Measurements from ENCODE around the gene NCS1. TPM values are rescaled to one million over a fixed set of nuclear protein-coding genes. Genes with fewer than 3 reads are reported as not detected.
A peak's percentile ranks its signal among the peaks of the same experiment; 100 is the strongest.

Gene NCS1
- total and polyA plus RNA-seq, 9 of the 15 experiments (the other 6 are each of a cell fraction or from before 2014, with no cell fraction given), result 0.28 to 27.0 (median 9.6) TPM

DNA sequence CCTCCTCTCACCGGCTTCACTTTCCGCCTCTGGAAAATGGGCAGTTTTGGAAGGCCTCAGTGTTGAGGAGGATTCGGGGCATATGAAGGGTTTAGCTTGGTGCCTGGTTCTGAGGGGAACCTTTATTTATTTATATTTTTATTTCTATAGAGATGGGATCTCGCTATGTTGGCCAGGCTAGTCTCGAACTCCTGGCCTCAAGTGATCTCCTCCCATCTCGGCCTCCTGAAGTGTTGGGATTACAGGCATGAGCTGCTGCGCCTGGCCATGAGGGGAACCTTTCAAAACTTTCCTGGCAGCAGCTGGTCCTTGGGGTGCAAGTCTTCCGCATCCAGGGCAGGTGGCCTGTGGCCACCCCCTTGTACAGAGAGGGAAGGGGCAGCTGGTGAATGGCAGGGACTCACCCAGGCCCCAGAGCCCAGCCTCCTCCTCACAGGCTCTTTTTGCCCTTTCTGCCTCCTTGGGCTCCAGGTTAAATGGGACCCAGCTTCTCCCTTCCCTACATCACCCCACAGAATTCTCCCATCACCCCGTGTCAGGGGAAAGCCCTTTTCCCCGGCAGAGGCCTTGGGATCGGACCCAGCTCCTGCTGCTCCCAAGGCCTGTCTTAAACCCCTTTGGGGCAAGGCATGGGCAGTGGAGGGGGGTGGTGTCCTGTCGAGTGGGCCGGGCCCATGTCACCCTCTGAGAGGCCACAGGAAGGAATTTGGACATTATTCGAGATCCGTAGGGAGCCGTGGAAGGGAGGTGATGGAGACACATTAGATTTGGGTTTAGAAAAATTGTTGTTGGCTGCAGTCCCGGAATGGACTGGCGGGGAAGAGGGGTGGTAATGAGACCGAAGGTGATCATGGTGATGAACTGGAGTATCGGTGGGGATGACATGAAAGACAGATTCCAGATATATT is 5.9 kb downstream of the NCS1 start:
- intact Hi-C loops (cut with micrococcal nuclease), result no loop called here
- no TSS peak for BruUV-seq (replicated peaks)
- ATAC-seq (no peak), DNase-seq (ENCODE audit: extremely low read depth in 1 of 4, low spot score in 3 of 4) (no peak), FAIRE-seq (no peak)
- Histone ChIP-seq H3K27me3 (ENCODE audit: control insufficient read depth in 2 of 2, insufficient read depth in 2 of 2, low read length in 2 of 2) (no peaks in the 10 kb centered on the region), H3K4me3 (no peak overlapping the region), H3K9ac (ENCODE audit: insufficient read depth in 1 of 2, low read depth in 2 of 2, low read length in 2 of 2) (0 out of 4 replicates have a peak overlapping the region, but pooled peaks of 1 of the 2 experiments have one; percentile 58), H3K36me3 (ENCODE audit: control insufficient read depth, insufficient read depth, low read length) (no peaks in the 10 kb centered on the region), H3K79me2 (ENCODE audit: control insufficient read depth, insufficient read depth, low read length) (peaks cover 20% of the 10 kb centered on the region), H3K9me3 (replicated peaks; ENCODE audit: control insufficient read depth, insufficient read depth, low read depth, low read length) (no peaks in the 10 kb centered on the region), H3K4me1 (replicated peaks in 1 of 2; ENCODE audit: control insufficient read depth in 2 of 2, insufficient read depth in 2 of 2, low read length in 2 of 2) (peaks cover 0 to 35% of the 10 kb centered on the region in 2 experiments; a peak in 2 of 5 replicates), H3K27ac (ENCODE audit: extremely low read depth, low read depth, low read length) (no peak overlapping the region), H2AFZ (ENCODE audit: low read depth, low read length) (no peak overlapping the region), H3K4me2 (ENCODE audit: insufficient read depth, low read length) (no peak overlapping the region), H3K9me1 (ENCODE audit: control insufficient read depth, insufficient read depth, low read length) (no peaks in the 10 kb centered on the region), H4K20me1 (replicated peaks; ENCODE audit: control insufficient read depth, insufficient read depth, low read length) (peaks cover 34% of the 10 kb centered on the region)
- TF ChIP-seq, protein P1, sequence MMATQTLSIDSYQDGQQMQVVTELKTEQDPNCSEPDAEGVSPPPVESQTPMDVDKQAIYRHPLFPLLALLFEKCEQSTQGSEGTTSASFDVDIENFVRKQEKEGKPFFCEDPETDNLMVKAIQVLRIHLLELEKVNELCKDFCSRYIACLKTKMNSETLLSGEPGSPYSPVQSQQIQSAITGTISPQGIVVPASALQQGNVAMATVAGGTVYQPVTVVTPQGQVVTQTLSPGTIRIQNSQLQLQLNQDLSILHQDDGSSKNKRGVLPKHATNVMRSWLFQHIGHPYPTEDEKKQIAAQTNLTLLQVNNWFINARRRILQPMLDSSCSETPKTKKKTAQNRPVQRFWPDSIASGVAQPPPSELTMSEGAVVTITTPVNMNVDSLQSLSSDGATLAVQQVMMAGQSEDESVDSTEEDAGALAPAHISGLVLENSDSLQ (IDR thresholded peaks at IDR 0.05), result no peak
- TF ChIP-seq ZNF212 (CRISPR knock-in tag; IDR thresholded peaks at IDR 0.05) (no peak), TCF7 (IDR thresholded peaks at IDR 0.05; ENCODE audit: borderline replicate concordance) (no peak), ZNF121 (CRISPR knock-in tag; conservative IDR thresholded peaks at IDR 0.05) (peak; percentile 45), CHCHD3 (CRISPR knock-in tag; IDR thresholded peaks at IDR 0.05) (no peak)
- in situ Hi-C loops (cut with MboI), result no loop called here
- CTCF ChIA-PET (ENCODE audit: low intra/inter-chr PET ratio), result no interaction called here
- POLR2A ChIA-PET, result interaction anchor here (0.7 kb wide), 1 partner anchor 62 kb away, joined by 4 read pairs; no protein-coding TSS in a partner anchor
- WGBS (ENCODE audit: insufficient coverage, low coverage, missing lambda C conversion rate), result 65% methylated on average over 11 of the region's 20 CpGs

Data from K562 (cell line).